ENCODE results near the gene MBP.

DNA sequence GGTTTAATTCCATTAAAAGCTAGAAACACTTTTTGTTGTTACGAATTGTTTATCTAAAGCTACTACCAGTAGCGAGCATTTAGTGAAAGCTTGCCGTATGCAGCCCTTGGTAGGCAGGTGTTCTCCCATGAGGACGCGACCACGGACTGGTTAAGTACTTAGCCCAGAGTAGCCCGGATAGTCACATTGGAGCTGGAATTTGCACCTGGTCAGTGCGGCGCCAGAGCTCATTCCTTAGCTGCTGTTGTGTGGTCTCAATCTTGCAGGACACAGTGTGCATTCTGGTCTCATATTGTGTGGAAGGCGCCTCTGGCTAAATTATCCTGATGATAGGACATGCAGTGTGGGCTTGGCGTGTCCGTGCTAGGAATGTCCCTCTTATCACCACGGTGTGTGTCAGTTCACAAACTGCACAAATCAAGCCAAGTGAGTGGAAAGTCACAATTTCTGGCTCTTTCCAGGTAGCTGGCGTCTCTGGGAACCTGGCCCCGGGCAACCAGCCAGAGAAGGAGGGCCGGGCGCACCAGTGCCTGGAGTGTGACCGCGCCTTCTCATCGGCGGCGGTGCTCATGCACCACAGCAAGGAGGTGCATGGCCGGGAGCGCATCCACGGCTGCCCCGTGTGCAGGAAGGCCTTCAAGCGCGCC is 176.9 kb downstream of the MBP start:
- TF ChIP-seq, protein P1, sequence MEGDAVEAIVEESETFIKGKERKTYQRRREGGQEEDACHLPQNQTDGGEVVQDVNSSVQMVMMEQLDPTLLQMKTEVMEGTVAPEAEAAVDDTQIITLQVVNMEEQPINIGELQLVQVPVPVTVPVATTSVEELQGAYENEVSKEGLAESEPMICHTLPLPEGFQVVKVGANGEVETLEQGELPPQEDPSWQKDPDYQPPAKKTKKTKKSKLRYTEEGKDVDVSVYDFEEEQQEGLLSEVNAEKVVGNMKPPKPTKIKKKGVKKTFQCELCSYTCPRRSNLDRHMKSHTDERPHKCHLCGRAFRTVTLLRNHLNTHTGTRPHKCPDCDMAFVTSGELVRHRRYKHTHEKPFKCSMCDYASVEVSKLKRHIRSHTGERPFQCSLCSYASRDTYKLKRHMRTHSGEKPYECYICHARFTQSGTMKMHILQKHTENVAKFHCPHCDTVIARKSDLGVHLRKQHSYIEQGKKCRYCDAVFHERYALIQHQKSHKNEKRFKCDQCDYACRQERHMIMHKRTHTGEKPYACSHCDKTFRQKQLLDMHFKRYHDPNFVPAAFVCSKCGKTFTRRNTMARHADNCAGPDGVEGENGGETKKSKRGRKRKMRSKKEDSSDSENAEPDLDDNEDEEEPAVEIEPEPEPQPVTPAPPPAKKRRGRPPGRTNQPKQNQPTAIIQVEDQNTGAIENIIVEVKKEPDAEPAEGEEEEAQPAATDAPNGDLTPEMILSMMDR (IDR thresholded peaks at IDR 0.05): no peak
- TF ChIP-seq, protein P2, sequence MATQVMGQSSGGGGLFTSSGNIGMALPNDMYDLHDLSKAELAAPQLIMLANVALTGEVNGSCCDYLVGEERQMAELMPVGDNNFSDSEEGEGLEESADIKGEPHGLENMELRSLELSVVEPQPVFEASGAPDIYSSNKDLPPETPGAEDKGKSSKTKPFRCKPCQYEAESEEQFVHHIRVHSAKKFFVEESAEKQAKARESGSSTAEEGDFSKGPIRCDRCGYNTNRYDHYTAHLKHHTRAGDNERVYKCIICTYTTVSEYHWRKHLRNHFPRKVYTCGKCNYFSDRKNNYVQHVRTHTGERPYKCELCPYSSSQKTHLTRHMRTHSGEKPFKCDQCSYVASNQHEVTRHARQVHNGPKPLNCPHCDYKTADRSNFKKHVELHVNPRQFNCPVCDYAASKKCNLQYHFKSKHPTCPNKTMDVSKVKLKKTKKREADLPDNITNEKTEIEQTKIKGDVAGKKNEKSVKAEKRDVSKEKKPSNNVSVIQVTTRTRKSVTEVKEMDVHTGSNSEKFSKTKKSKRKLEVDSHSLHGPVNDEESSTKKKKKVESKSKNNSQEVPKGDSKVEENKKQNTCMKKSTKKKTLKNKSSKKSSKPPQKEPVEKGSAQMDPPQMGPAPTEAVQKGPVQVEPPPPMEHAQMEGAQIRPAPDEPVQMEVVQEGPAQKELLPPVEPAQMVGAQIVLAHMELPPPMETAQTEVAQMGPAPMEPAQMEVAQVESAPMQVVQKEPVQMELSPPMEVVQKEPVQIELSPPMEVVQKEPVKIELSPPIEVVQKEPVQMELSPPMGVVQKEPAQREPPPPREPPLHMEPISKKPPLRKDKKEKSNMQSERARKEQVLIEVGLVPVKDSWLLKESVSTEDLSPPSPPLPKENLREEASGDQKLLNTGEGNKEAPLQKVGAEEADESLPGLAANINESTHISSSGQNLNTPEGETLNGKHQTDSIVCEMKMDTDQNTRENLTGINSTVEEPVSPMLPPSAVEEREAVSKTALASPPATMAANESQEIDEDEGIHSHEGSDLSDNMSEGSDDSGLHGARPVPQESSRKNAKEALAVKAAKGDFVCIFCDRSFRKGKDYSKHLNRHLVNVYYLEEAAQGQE (IDR thresholded peaks at IDR 0.05; ENCODE audit: insufficient read depth in 1 of 2, low read depth in 2 of 2, low read length in 1 of 2): no peak
- no peak for TF ChIP-seq POLR2AphosphoS5 (IDR thresholded peaks at IDR 0.05; ENCODE audit: low read depth, low read length)
